Adrenal gland (tissue), 12 donors: ENCODE measurements around the gene PTPN1. TPM values are rescaled to one million over a fixed set of nuclear protein-coding genes. Genes with fewer than 3 reads are reported as not detected.

ENCODE experiments used
- DNase-seq, 7 donors: peaks; one replicate each; pipeline ENCODE4 v3.0.0-alpha.2; 2019 to 2020
- H3K27ac ChIP-seq, 5 donors: fragments of 200-600 bp; sonication (generic) in 4 of 5; 1 replicate in 3 of 5; 2 replicates in 2 of 5; pipeline versions ENCODE4 v1.5.1 to v1.8.0; 2016 to 2020; ENCODE audit warnings: mild to moderate bottlenecking in 1 of 5
- H3K27me3 ChIP-seq: fragments of 200-600 bp; 2 replicates; pipeline ENCODE4 v1.8.0; 2021
- H3K36me3 ChIP-seq, 2 donors: fragments of 200-600 bp; replicated peaks in 1 of 2; 1 replicate in 1 of 2; 2 replicates in 1 of 2; pipeline versions ENCODE4 v1.5.1 to v1.8.0; 2018 to 2022
- H3K4me1 ChIP-seq, 2 donors: fragments of 200-600 bp; replicated peaks in 1 of 2; 1 replicate in 1 of 2; 2 replicates in 1 of 2; pipeline versions ENCODE4 v1.5.1 to v1.8.0; 2018 to 2021
- H3K4me3 ChIP-seq, 4 donors: fragments of 200-600 bp; sonication (generic) in 3 of 4; one replicate each; pipeline ENCODE4 v1.5.1; 2016 to 2018
- H3K9me3 ChIP-seq, 3 donors: fragments of 200-600 bp; sonication (generic) in 1 of 3; replicated peaks in 1 of 3; 1 replicate in 2 of 3; 2 replicates in 1 of 3; pipeline versions ENCODE4 v1.5.1 to v1.8.0; 2016 to 2021
- POLR2A ChIP-seq, 2 donors: fragments of 450-650 bp; IDR thresholded peaks; one replicate each; pipeline ENCODE4 v1.6.1; 2017; ENCODE audit warnings: antibody characterized with exemption in 2 of 2, mild to moderate bottlenecking in 2 of 2, moderate library complexity in 1 of 2
- WGBS, 4 donors: extraction: QIAGEN DNeasy Blood & Tissue Kit in 2 of 4; methylation state at CpG; one replicate each; pipeline versions ENCODE4 v1.1.5 to v1.1.7; 2013 to 2017; 5-methylcytosine and 5-hydroxymethylcytosine counted together
- intact Hi-C, 2 donors: fragments of 100-400 bp; cut with DNase I; formaldehyde crosslinking; loops; one replicate each; pipeline versions ENCODE4 v1.14.1 to v1.15.0; 2022 to 2023
- polyA plus RNA-seq, 3 donors: library from polyadenylated mRNA; stranded (reverse); fragments of 200-250 nt in 2 of 3; fragments of 350-450 nt in 1 of 3; fragmentation: Illumina TruSeq in 1 of 3; extraction: RNeasy Lipid Tissue Mini Kit (QIAGEN cat#74804) in 1 of 3; gene quantifications; one replicate each; pipeline ENCODE4 v1.2.3, GENCODE V29; 2013 to 2014
- total RNA-seq, 9 donors: library from RNA; depleted of rRNA in 4 of 9; stranded (reverse); fragments of >200 nt in 4 of 9; fragments of 120-200 nt in 1 of 9; fragmentation: NEBNext Ultra II Directional in 1 of 9; extraction: Animal tissue kit (Norgen Biotek cat#: 25700) in 1 of 9; gene quantifications; one replicate each; pipeline versions ENCODE4 v1.1.0 to v1.2.4, GENCODE V29; 2013 to 2023
- TF ChIP-seq, protein P1 (sequence below), 6 experiments: fragments of 450-650 bp in 4 of 6; fragments of 200-600 bp in 2 of 6; sonication (generic) in 1 of 6; IDR thresholded peaks; 1 replicate in 5 of 6; 2 replicates in 1 of 6; pipeline versions ENCODE4 v1.5.1 to v1.8.0; 2016 to 2021; ENCODE audit warnings: antibody characterized with exemption in 6 of 6, mild to moderate bottlenecking in 2 of 6, moderate library complexity in 1 of 6
- donor health status: healthy with polysubstance abuse.
- donor health status: Bipolar disorder and iron deficiency.
- donor health status: DM: yes; HTN: yes; CAD: no.
- donor health status: DM: no; HTN: no; CAD: no.
- donor health status: DM: no; HTN: no; CAD: no.
- donor health status: DM: yes; HTN: yes; CAD: no.

Gene PTPN1
- total and polyA plus RNA-seq, 12 donors: 17.0 to 49.2 (median 35.8) TPM

DNA sequence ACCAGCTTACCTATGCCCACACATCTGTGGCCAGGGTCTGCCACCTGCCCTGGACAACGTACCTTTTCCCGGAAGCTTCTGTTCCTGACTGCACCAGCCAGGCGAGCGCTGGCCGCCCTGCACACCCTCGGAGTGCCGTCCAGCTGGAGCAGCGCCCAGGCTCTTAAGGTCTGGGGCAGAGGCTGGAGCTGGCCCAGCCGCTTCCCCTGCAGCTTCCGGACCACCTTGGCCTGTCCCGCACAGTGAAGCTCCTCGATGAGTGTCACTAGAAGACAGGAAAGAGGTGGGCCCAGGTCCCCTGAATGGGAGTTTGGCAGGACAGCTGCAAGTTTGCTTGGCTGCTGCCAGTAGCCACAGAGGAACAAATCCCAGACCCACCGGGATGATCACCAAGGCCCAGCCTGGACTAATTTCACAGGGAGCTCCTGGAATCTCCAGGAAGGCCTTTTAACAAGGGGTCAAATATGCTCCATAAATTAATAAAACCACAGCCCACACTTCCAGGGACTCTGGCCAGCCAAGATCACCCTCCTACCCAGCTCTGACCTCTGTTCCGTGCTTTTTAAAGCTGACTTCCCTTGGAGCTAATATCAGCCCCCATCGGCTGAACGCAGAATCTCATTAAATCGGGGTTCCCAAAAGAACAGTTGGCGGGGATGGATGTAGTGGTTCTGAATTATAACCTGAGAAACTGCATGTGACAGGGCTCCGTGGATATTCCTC, 82.3 kb downstream of the PTPN1 start:
- no peaks in the 10 kb centered on the region for H3K27me3 ChIP-seq
- DNase-seq: peak in 6 of 7 donors; percentile 52 to 77 (median 68)
- 48 to 54% (median 53%) methylated on average over 16 to 19 of the region's 19 CpGs for WGBS, 4 donors
- no peak overlapping the region for H3K4me3 ChIP-seq
- TF ChIP-seq, protein P1, sequence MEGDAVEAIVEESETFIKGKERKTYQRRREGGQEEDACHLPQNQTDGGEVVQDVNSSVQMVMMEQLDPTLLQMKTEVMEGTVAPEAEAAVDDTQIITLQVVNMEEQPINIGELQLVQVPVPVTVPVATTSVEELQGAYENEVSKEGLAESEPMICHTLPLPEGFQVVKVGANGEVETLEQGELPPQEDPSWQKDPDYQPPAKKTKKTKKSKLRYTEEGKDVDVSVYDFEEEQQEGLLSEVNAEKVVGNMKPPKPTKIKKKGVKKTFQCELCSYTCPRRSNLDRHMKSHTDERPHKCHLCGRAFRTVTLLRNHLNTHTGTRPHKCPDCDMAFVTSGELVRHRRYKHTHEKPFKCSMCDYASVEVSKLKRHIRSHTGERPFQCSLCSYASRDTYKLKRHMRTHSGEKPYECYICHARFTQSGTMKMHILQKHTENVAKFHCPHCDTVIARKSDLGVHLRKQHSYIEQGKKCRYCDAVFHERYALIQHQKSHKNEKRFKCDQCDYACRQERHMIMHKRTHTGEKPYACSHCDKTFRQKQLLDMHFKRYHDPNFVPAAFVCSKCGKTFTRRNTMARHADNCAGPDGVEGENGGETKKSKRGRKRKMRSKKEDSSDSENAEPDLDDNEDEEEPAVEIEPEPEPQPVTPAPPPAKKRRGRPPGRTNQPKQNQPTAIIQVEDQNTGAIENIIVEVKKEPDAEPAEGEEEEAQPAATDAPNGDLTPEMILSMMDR (IDR thresholded peaks at IDR 0.05): no peak
- no peak for TF ChIP-seq POLR2A (IDR thresholded peaks at IDR 0.05)
- intact Hi-C loops: loop anchor here in 1 of 2 donors (10.0 kb wide), 1 partner anchor 152 kb away; no protein-coding TSS in a partner anchor
- H3K9me3 ChIP-seq: no peaks in the 10 kb centered on the region
- peak overlapping the region in 2 of 5 donors; percentile 34 to 62 for H3K27ac ChIP-seq
- peaks cover 9 to 31% of the 10 kb centered on the region in 2 donors for H3K4me1 ChIP-seq
- H3K36me3 ChIP-seq: peaks cover 0 to 22% of the 10 kb centered on the region in 2 donors

DNA sequence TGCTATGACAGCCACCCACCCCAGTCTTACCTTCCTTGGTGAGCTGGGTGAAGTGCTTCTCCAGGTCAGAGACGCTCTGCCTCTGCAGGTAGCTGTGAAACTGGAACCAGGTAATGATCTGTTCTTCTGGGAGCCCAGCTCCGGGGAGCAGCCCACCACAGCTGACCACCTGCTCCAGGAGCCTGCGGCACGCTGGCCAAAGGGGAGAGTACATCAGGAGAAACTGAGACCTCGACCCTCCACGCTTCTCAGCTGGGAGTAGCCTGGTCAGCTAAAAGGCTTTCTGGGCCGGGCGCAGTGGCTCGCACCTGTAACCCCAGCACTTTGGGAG, 82.8 kb downstream of the PTPN1 start:
- Histone ChIP-seq H3K27me3 (no peaks in the 10 kb centered on the region), H3K27ac (peak overlapping the region in 1 of 5 donors; percentile 62), H3K4me1 (peaks cover 9 to 31% of the 10 kb centered on the region in 2 donors), H3K9me3 (no peaks in the 10 kb centered on the region), H3K4me3 (no peak overlapping the region), H3K36me3 (peaks cover 0 to 17% of the 10 kb centered on the region in 2 donors)
- no peak for DNase-seq
- intact Hi-C loops: loop anchor here in 1 of 2 donors (10.0 kb wide), 1 partner anchor 152 kb away; no protein-coding TSS in a partner anchor
- 90 to 100% (median 94%) methylated on average over 1 to 9 of the region's 9 CpGs for WGBS, 4 donors
- no peak for TF ChIP-seq POLR2A (IDR thresholded peaks at IDR 0.05)
- TF ChIP-seq, protein P1 (IDR thresholded peaks at IDR 0.05): no peak

DNA sequence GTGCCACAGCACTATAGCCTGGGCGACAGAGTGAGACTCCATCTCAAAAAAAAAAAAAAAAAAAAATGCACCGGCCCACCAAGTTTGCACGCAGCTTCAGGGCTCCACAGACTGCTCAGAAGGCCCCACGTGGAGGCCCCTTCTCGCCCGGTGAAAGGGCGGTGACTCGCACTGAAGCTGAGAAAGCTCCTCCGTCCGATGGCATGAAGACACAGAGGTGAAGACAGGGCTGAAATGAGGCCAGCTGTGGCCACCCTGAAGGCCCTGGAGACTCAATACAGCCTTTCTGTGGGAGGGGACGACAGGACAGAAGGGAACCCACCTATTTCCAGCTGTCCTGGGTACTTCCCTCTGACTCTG, 84.0 kb downstream of the PTPN1 start:
- DNase-seq: no peak
- WGBS, 4 donors: 58 to 86% (median 67%) methylated on average over 9 to 11 of the region's 11 CpGs
- no peaks in the 10 kb centered on the region for H3K27me3 ChIP-seq
- intact Hi-C loops: loop anchor here in 1 of 2 donors (10.0 kb wide), 1 partner anchor 151 kb away; no protein-coding TSS in a partner anchor
- H3K27ac ChIP-seq: no peak overlapping the region
- TF ChIP-seq, protein P1 (IDR thresholded peaks at IDR 0.05): no peak
- TF ChIP-seq POLR2A (IDR thresholded peaks at IDR 0.05): no peak
- H3K9me3 ChIP-seq: no peaks in the 10 kb centered on the region
- peaks cover 0 to 12% of the 10 kb centered on the region in 2 donors for H3K36me3 ChIP-seq
- peaks cover 9 to 31% of the 10 kb centered on the region in 2 donors for H3K4me1 ChIP-seq
- H3K4me3 ChIP-seq: no peak overlapping the region

DNA sequence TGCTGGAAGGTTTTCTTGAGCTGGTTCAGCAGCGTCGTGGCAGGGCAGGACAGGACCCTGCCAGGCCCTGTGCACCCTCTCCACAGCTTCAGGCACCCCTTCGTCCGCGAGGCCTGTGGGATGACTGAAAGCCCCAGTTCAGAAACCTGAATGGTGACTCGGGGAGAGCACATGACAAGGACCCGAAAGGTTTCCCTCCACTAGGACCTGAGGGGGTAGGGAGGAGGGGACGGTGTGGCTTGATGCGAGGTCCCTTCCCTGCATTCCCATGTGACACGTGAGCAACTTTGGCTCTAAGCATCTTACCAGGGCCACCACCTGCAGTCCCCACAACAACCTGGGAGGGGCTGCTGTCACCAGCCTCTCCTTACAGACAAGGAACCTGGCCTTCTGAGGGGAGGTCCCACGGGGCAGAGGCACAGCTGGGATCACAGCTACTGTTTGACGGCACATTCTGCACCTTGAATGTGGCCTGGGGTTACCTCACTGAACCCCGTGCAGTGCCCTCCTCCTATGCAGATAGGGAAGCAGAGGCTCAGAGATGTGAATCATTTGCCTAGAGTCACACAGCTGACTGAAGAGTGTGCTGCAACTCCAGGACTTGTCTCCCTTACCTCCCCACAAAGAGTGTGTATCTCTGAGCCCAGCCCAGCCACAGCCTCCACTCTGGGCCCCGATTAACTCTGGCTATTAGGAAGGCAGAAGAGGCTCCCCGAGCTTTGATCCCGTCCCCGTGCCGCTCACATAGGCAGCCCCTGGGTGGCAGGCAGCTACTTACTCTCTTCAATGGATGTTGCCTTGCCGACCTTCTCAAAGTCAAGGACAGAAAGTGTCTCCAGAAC, 84.6 kb downstream of the PTPN1 start:
- WGBS, 4 donors: 46 to 52% (median 50%) methylated on average over 11 to 19 of the region's 19 CpGs
- TF ChIP-seq POLR2A (IDR thresholded peaks at IDR 0.05): no peak
- TF ChIP-seq, protein P1 (IDR thresholded peaks at IDR 0.05): peak in 1 of 6 experiments; percentile 8
- intact Hi-C loops: loop anchor here in 1 of 2 donors (10.0 kb wide), 1 partner anchor 150 kb away; no protein-coding TSS in a partner anchor

More for the DNA sequence above, 84.6 kb downstream of the PTPN1 start:
- Histone ChIP-seq H3K27me3 (no peaks in the 10 kb centered on the region), H3K4me1 (peaks cover 9 to 31% of the 10 kb centered on the region in 2 donors), H3K36me3 (peaks cover 0 to 6% of the 10 kb centered on the region in 2 donors), H3K9me3 (no peaks in the 10 kb centered on the region), H3K4me3 (no peak overlapping the region), H3K27ac (no peak overlapping the region)
- DNase-seq: no peak
